Lower leg skin (tissue), 3 donors: Measurements from ENCODE around the gene POLN.

Experiments
- POLR2A ChIP-seq, 2 donors: fragments of 450-650 bp; IDR thresholded peaks; one replicate each; pipeline ENCODE4 v1.6.1; 2016 to 2017; ENCODE audit warnings: antibody characterized with exemption in 2 of 2, mild to moderate bottlenecking in 1 of 2, moderate library complexity in 1 of 2
- TF ChIP-seq, protein P1 (sequence below), 3 donors: fragments of 450-650 bp; IDR thresholded peaks; one replicate each; pipeline ENCODE4 v1.5.1; 2016; ENCODE audit warnings: antibody characterized with exemption in 3 of 3, mild to moderate bottlenecking in 3 of 3, moderate library complexity in 2 of 3

DNA sequence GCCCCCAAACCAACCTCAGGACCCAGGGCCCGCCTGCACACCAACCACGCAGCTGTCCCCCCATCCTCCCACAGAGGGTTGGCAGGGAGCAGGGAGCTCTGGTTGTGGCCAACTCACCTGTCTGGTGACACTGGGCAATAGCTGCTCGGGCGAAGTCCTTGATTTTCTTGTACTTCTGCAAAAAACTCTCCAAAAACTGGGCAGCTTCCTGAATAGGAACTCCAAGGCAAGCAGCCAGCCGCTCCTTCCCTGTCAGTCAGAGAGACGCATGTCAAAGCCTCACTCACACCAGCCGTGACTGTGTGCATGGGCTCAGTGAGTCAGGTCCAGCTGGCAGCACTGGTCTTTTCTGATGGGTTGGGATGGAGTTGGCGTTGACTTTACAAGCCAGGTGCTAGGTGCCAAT lies 156.4 kb downstream of the POLN start:
- TF ChIP-seq POLR2A (IDR thresholded peaks at IDR 0.05), result no peak
- TF ChIP-seq, protein P1, sequence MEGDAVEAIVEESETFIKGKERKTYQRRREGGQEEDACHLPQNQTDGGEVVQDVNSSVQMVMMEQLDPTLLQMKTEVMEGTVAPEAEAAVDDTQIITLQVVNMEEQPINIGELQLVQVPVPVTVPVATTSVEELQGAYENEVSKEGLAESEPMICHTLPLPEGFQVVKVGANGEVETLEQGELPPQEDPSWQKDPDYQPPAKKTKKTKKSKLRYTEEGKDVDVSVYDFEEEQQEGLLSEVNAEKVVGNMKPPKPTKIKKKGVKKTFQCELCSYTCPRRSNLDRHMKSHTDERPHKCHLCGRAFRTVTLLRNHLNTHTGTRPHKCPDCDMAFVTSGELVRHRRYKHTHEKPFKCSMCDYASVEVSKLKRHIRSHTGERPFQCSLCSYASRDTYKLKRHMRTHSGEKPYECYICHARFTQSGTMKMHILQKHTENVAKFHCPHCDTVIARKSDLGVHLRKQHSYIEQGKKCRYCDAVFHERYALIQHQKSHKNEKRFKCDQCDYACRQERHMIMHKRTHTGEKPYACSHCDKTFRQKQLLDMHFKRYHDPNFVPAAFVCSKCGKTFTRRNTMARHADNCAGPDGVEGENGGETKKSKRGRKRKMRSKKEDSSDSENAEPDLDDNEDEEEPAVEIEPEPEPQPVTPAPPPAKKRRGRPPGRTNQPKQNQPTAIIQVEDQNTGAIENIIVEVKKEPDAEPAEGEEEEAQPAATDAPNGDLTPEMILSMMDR (IDR thresholded peaks at IDR 0.05), result no peak
